Pancreas (tissue), 10 donors: ENCODE results near the gene RMRP. TPM values are rescaled to one million over a fixed set of nuclear protein-coding genes. Genes with fewer than 3 reads are reported as not detected.

Experiments used
- ATAC-seq, 4 donors: fragments of 200-7000 bp; cut with Tn5 transposase; one replicate each; pipeline versions ENCODE4 v1.8.0 to v1.9.1; 2020; ENCODE audit warnings: mild to moderate bottlenecking in 4 of 4, moderate library complexity in 4 of 4
- DNase-seq, 6 donors: peaks; one replicate each; pipeline ENCODE4 v3.0.0-alpha.2; 2020
- FAIRE-seq: peaks from 2 replicates; lab custom pipeline; 2012; peaks lifted over from hg19 to GRCh38; lab: Jason Lieb, UNC
- H3K27ac ChIP-seq, 4 donors: fragments of 200-600 bp; sonication (generic); 1 replicate in 3 of 4; 2 replicates in 1 of 4; pipeline versions ENCODE4 v1.5.0 to v1.8.0; 2020
- H3K27me3 ChIP-seq, 4 donors: fragments of 200-600 bp; one replicate each; pipeline ENCODE4 v1.8.0; 2021
- H3K36me3 ChIP-seq, 3 donors: fragments of 200-600 bp; sonication (generic) in 1 of 3; one replicate each; pipeline versions ENCODE4 v1.5.0 to v1.8.0; 2020 to 2021
- H3K4me1 ChIP-seq, 3 donors: fragments of 200-600 bp; one replicate each; pipeline ENCODE4 v1.8.0; 2021
- H3K4me3 ChIP-seq, 4 donors: fragments of 200-600 bp; sonication (generic) in 2 of 4; one replicate each; pipeline versions ENCODE4 v1.5.0 to v1.8.0; 2020 to 2021
- H3K9me3 ChIP-seq, 4 donors: fragments of 200-600 bp; one replicate each; pipeline ENCODE4 v1.8.0; 2021
- CTCF ChIP-seq, 4 donors: fragments of 200-600 bp; sonication (generic) in 3 of 4; IDR thresholded peaks; one replicate each; pipeline versions ENCODE4 v1.5.0 to v1.8.0; 2021; ENCODE audit warnings: antibody characterized with exemption in 4 of 4
- WGBS, 2 donors: extraction: QIAGEN DNeasy Blood & Tissue Kit; methylation state at CpG; one replicate each; pipeline ENCODE4 v1.1.7; 2013; 5-methylcytosine and 5-hydroxymethylcytosine counted together
- intact Hi-C, 3 donors: fragments of 100-400 bp; cut with DNase I; formaldehyde crosslinking; loops; one replicate each; pipeline versions ENCODE4 v1.11.1 to v1.14.2; 2022
- polyA plus RNA-seq, 2 donors: library from polyadenylated mRNA; stranded (reverse); fragments of 200-250 nt; gene quantifications; one replicate each; pipeline ENCODE4 v1.2.3, GENCODE V29; 2013
- total RNA-seq, 6 donors: library from RNA; stranded (reverse); fragmentation: NEBNext Ultra II Directional in 4 of 6; extraction: Animal tissue kit (Norgen Biotek cat#: 25700) in 4 of 6; gene quantifications; one replicate each; pipeline versions ENCODE4 v1.2.1 to v1.2.4, GENCODE V29; 2021 to 2023
- donor health status: healthy with polysubstance abuse.
- donor health status: DM: no; HTN: no; CAD: no; lungs with moderate emphysema.
- donor health status: DM: no; HTN: no; CAD: no.
- donor health status: control.
- donor health status: control.
- donor health status: Bipolar disorder and iron deficiency.
- donor health status: DM: yes; HTN: yes; CAD: no.
- donor health status: DM: no; HTN: no; CAD: no.
- donor health status: DM: no; HTN: no; CAD: no.
- donor health status: DM: yes; HTN: yes; CAD: no.

RMRP gene
- total and polyA plus RNA-seq, 8 donors = 80.5 to 15,171 (median 9,544) TPM

DNA sequence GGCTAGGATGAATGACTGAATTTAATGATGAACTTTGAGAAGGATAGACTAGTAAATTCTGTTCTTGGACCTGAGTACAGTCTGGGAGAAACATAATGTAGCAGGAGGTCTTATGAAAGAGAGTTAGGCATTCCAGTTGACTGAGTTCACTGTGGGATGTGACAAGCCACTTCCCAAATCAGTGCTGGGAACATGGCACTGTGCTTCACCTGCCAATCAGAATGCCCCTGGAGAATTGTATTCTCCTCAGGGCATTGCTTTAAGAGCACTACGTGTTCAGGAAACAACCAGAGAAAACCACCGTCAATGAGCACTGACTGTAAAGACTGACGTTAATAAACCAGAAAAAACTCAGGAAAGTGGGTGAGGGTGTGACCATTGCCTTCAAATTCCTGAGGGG is 1.5 kb upstream of the RMRP start:
- peaks cover 23 to 29% (median 29%) of the 10 kb centered on the region in 3 donors for H3K4me1 ChIP-seq
- H3K27ac ChIP-seq = peak overlapping the region in 3 of 4 donors; percentile 94 to 100 (median 100)
- no peaks in the 10 kb centered on the region for H3K27me3 ChIP-seq
- 58 to 60% methylated on average over 3 of the region's 3 CpGs for WGBS, 2 donors
- ATAC-seq (no peak), DNase-seq (no peak), FAIRE-seq (no peak)
- peak overlapping the region in 2 of 4 donors; percentile 95 to 97 for H3K4me3 ChIP-seq
- intact Hi-C loops = no loop called here
- no peaks in the 10 kb centered on the region for H3K36me3 ChIP-seq
- no peaks in the 10 kb centered on the region for H3K9me3 ChIP-seq
- no peak for TF ChIP-seq CTCF (IDR thresholded peaks at IDR 0.05)

GRCh38 chr9:35658968-35659220 is 1.1 kb upstream of the RMRP start:
- intact Hi-C loops = no loop called here
- no peaks in the 10 kb centered on the region for H3K27me3 ChIP-seq
- DNase-seq (peak in 1 of 6 donors; percentile 57), FAIRE-seq (no peak), ATAC-seq (peak; percentile 1 to 4 (median 2))
- WGBS, 2 donors = 0 to 1% methylated on average over 2 of the region's 2 CpGs
- no peaks in the 10 kb centered on the region for H3K36me3 ChIP-seq
- no peaks in the 10 kb centered on the region for H3K9me3 ChIP-seq
- H3K4me3 ChIP-seq = peak overlapping the region; percentile 76 to 97 (median 90)
- peak overlapping the region; percentile 94 to 100 (median 100) for H3K27ac ChIP-seq
- no peak for TF ChIP-seq CTCF (IDR thresholded peaks at IDR 0.05)
- H3K4me1 ChIP-seq = peaks cover 21 to 29% (median 29%) of the 10 kb centered on the region in 3 donors

GRCh38 chr9:35658137-35658967 is 533 bp upstream of the RMRP start, which contains the start of gene CCDC107:
Gene CCDC107, plus strand, starts transcription at chr9:35658292. Its CDS starts 88 bp downstream, at chr9:35658380.
- ATAC-seq = peak; percentile 79 to 89 (median 82)
- FAIRE-seq = no peak
- H3K4me3 ChIP-seq = peak within 1 kb of the TSS; percentile 76 to 97 (median 90)
- no peaks in the 10 kb centered on the region for H3K9me3 ChIP-seq
- WGBS, 2 donors = 0 to 1% methylated on average over 67 of the region's 67 CpGs
- TF ChIP-seq CTCF (IDR thresholded peaks at IDR 0.05) = peak; percentile 35 to 56 (median 42)
- intact Hi-C loops = no loop called here
- H3K36me3 ChIP-seq = no peaks in the 10 kb centered on the region
- peak within 1 kb of the TSS; percentile 94 to 100 (median 100) for H3K27ac ChIP-seq
- peaks cover 21 to 29% (median 29%) of the 10 kb centered on the region in 3 donors for H3K4me1 ChIP-seq
- H3K27me3 ChIP-seq = no peaks in the 10 kb centered on the region
- DNase-seq = peak; percentile 79 to 95 (median 92)

DNA sequence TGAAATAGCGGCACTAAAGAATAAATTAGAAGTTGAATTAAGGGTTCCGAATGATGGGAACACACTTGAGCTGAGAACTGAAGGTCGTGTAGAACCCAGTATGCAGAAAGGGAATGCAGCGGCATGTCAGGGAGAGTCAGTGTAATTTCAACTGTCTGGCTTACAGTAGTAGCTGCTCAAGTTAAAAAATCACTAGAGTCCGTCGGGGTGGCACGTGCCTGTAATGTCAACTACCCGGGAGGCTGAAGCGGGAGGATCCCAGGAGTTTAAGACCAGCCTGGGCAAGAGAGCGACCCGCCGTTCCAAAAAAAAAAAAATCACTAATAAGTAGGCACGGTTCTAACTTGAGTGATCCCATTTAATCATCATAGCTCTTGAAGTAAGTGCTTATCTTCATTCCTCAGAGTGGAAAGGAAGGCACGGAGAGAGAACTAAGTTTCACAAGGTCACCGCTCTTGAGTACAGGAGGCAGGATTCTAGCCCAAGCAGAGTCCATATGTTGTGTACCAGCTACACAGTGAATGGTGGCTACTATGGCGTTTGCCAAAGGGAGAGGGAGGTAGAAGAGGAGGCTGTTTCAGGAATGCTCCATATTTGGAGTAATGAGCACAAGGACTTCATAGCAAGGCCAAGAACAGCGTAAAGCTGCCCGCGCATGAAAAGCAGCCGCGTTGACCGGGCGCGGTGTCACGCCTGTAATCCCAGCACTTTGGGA is 831 bp downstream of the RMRP start:
- ATAC-seq (peak; percentile 2 to 25 (median 12)), DNase-seq (no peak), FAIRE-seq (no peak)
- H3K36me3 ChIP-seq = no peaks in the 10 kb centered on the region
- H3K4me3 ChIP-seq = peak overlapping the region in 2 of 4 donors; percentile 37 to 97
- no peaks in the 10 kb centered on the region for H3K27me3 ChIP-seq
- TF ChIP-seq CTCF (IDR thresholded peaks at IDR 0.05) = no peak
- peak overlapping the region; percentile 94 to 100 (median 100) for H3K27ac ChIP-seq
- no peaks in the 10 kb centered on the region for H3K9me3 ChIP-seq
- WGBS, 2 donors = 23% methylated on average over 25 of the region's 25 CpGs
- H3K4me1 ChIP-seq = peaks cover 21 to 40% (median 29%) of the 10 kb centered on the region in 3 donors
- intact Hi-C loops = no loop called here
